ENCODE data around the gene PRR3.

DNA sequence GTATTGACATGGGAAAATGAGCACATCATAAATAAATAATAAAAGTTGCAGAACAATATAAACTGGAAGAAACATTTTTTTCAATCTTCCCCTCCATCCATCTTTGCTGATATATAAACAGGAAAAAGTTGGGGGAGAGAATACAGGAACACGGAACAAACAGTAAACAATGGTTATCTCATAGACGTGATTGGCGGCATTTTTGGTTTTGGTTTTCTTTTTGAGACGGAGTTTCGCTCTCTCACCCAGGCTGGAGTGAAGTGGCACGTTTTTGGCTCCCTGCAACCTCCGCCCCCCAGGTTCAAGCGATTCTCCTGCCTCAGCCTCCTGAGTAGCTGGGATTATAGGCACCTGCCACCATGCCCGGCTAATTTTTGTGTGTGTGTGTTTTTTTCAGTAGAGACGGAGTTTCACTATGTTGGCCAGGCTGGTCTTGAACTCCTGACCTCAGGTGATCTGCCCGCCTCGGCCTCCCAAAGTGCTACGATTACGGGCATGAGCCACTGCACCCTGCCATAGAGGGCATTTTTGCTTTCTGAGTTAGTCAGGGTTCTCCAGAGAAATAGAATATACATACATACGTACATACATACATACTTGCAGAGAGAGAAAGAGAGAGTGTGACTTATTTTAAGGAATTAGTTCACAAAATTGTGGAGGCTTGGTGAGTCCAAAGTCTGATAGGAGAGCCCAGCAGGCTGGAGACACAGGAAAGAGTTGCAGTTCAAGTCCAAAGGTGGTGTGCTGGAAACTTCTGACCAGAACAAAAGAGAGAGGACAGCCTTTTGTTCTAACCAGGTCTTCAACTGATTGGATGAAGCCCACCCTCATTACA lies 23.4 kb upstream of the PRR3 start:
- TF ChIP-seq, protein P1, sequence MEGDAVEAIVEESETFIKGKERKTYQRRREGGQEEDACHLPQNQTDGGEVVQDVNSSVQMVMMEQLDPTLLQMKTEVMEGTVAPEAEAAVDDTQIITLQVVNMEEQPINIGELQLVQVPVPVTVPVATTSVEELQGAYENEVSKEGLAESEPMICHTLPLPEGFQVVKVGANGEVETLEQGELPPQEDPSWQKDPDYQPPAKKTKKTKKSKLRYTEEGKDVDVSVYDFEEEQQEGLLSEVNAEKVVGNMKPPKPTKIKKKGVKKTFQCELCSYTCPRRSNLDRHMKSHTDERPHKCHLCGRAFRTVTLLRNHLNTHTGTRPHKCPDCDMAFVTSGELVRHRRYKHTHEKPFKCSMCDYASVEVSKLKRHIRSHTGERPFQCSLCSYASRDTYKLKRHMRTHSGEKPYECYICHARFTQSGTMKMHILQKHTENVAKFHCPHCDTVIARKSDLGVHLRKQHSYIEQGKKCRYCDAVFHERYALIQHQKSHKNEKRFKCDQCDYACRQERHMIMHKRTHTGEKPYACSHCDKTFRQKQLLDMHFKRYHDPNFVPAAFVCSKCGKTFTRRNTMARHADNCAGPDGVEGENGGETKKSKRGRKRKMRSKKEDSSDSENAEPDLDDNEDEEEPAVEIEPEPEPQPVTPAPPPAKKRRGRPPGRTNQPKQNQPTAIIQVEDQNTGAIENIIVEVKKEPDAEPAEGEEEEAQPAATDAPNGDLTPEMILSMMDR (IDR thresholded peaks at IDR 0.05): no peak
- TF ChIP-seq POLR2AphosphoS5 (IDR thresholded peaks at IDR 0.05; ENCODE audit: insufficient read depth in 1 of 2, low read depth in 1 of 2) (no peak), POLR2A (IDR thresholded peaks at IDR 0.05) (no peak)

Measured in vagina (tissue), 2 donors.